Measurements from ENCODE around the gene CPNE7.
"Not testable (repeated sequence)": the region's sequence is repeated elsewhere in the genome, so short reads cannot be mapped to it uniquely, and the experiment has no call there.

Gene CPNE7

GRCh38 chr16:89583197-89583894, 7.8 kb downstream of the CPNE7 start:
- DNase-seq (ENCODE audit: low read depth), result no peak
- TF ChIP-seq MYC (IDR thresholded peaks at IDR 0.05; ENCODE audit: low read depth, low read length) (no peak), MAX (IDR thresholded peaks at IDR 0.05; ENCODE audit: low read depth, low read length) (no peak), POLR2A (IDR thresholded peaks at IDR 0.05; ENCODE audit: extremely low read depth, insufficient read length) (no peak)
- TF ChIP-seq, protein P1, sequence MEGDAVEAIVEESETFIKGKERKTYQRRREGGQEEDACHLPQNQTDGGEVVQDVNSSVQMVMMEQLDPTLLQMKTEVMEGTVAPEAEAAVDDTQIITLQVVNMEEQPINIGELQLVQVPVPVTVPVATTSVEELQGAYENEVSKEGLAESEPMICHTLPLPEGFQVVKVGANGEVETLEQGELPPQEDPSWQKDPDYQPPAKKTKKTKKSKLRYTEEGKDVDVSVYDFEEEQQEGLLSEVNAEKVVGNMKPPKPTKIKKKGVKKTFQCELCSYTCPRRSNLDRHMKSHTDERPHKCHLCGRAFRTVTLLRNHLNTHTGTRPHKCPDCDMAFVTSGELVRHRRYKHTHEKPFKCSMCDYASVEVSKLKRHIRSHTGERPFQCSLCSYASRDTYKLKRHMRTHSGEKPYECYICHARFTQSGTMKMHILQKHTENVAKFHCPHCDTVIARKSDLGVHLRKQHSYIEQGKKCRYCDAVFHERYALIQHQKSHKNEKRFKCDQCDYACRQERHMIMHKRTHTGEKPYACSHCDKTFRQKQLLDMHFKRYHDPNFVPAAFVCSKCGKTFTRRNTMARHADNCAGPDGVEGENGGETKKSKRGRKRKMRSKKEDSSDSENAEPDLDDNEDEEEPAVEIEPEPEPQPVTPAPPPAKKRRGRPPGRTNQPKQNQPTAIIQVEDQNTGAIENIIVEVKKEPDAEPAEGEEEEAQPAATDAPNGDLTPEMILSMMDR (IDR thresholded peaks at IDR 0.05; ENCODE audit: low read depth, low read length), result no peak
- H3K4me3 ChIP-seq (ENCODE audit: low read depth, low read length), result no peak overlapping the region

DNA sequence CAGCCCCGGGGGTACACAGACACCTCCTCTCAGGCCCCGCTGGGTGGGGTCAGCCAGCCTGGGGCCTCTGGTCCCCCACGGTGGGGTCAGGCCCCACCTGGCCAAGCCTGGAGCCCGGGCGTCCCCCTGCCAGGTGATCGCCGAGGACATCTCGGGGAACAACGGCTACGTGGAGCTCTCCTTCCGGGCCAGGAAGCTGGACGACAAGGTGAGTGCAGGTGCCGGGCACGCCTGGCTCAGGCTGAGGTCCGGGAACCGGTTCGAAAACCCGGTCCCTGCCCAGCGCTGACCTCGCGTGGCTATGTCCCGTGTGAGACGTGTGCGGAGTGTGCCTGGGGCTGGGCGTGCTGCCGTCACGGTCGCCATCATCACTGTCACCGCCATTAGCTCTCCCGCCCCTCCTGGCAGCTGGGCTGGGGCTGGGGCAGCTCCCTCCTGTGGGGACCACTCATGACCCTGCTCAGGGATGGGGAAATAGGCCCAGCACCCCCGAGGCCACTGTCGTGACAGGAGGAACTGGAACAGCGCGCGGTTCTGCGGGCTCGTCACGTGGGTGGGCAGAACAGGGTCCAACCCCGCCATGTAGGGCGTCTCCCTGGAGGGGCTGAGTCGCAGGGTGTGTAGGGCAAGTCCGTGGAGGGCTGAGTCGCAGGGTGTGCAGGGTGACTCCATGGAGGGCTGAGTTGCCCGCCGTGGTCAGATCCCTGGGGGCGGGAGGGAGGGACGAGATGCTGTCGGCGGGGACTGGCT, 8.5 kb downstream of the CPNE7 start:
- DNase-seq (ENCODE audit: low read depth), result no peak
- TF ChIP-seq, protein P1 (IDR thresholded peaks at IDR 0.05; ENCODE audit: low read depth, low read length), result no peak
- no peak for TF ChIP-seq MYC (IDR thresholded peaks at IDR 0.05; ENCODE audit: low read depth, low read length)
- no peak for TF ChIP-seq POLR2A (IDR thresholded peaks at IDR 0.05; ENCODE audit: extremely low read depth, insufficient read length)
- TF ChIP-seq MAX (IDR thresholded peaks at IDR 0.05; ENCODE audit: low read depth, low read length), result no peak
- no peak overlapping the region for H3K4me3 ChIP-seq (ENCODE audit: low read depth, low read length)

- TF ChIP-seq, protein P1 (IDR thresholded peaks at IDR 0.05; ENCODE audit: low read depth, low read length), result no peak
- TF ChIP-seq MAX (IDR thresholded peaks at IDR 0.05; ENCODE audit: low read depth, low read length) (no peak), MYC (IDR thresholded peaks at IDR 0.05; ENCODE audit: low read depth, low read length) (no peak), POLR2A (IDR thresholded peaks at IDR 0.05; ENCODE audit: extremely low read depth, insufficient read length) (no peak)
- no peak for DNase-seq (ENCODE audit: low read depth)
- H3K4me3 ChIP-seq (ENCODE audit: low read depth, low read length), result no peak overlapping the region
Measured at GRCh38 chr16:89584768-89585549, 9.4 kb downstream of the CPNE7 start.

DNA sequence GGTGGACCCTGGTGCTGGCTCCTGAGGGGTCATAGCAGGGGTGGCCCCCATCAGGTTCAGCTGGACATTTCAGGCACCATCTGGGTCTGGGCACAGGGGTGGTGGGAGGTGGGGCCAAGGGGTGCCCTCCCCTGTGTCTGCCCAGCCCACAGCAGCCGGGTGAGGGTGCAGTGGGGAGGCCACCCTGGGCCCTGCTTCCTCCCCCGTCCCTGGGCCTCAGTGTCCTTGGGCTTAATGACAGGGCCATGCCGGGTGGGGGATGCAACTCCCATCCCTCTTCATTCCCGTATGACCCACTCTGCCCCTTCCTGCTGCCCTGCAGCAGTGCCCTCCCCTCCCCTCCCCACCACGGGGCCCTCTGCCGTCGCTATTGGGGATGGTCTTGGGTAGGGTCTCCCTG, 10.7 kb downstream of the CPNE7 start:
- no peak for DNase-seq (ENCODE audit: low read depth)
- no peak overlapping the region for H3K4me3 ChIP-seq (ENCODE audit: low read depth, low read length)
- TF ChIP-seq, protein P1 (IDR thresholded peaks at IDR 0.05; ENCODE audit: low read depth, low read length), result no peak
- TF ChIP-seq POLR2A (IDR thresholded peaks at IDR 0.05; ENCODE audit: extremely low read depth, insufficient read length) (no peak), MYC (IDR thresholded peaks at IDR 0.05; ENCODE audit: low read depth, low read length) (no peak), MAX (IDR thresholded peaks at IDR 0.05; ENCODE audit: low read depth, low read length) (no peak)

- no peak overlapping the region for H3K4me3 ChIP-seq (ENCODE audit: low read depth, low read length)
- TF ChIP-seq MYC (IDR thresholded peaks at IDR 0.05; ENCODE audit: low read depth, low read length) (no peak), POLR2A (IDR thresholded peaks at IDR 0.05; ENCODE audit: extremely low read depth, insufficient read length) (no peak), MAX (IDR thresholded peaks at IDR 0.05; ENCODE audit: low read depth, low read length) (no peak)
- TF ChIP-seq, protein P1 (IDR thresholded peaks at IDR 0.05; ENCODE audit: low read depth, low read length), result no peak
- DNase-seq (ENCODE audit: low read depth), result no peak
Measured at GRCh38 chr16:89586853-89587252, 11.3 kb downstream of the CPNE7 start.

DNA sequence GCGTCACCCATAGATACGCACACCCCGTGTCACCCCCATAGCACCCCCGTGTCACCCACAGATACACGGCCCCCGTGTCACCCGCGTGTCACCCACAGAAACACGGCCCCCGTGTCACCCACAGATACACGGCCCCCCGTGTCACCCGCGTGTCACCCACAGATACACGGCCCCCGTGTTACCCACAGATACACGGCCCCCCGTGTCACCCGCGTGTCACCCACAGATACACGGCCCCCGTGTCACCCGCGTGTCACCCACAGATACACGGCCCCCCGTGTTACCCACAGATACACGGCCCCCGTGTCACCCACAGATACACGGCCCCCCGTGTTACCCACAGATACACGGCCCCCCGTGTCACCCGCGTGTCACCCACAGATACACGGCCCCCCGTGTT, 12.1 kb downstream of the CPNE7 start:
- not testable (repeated sequence) for H3K4me3 ChIP-seq (ENCODE audit: low read depth, low read length); DNase-seq (ENCODE audit: low read depth)
